ENCODE results near the gene IL2RA.

DNA sequence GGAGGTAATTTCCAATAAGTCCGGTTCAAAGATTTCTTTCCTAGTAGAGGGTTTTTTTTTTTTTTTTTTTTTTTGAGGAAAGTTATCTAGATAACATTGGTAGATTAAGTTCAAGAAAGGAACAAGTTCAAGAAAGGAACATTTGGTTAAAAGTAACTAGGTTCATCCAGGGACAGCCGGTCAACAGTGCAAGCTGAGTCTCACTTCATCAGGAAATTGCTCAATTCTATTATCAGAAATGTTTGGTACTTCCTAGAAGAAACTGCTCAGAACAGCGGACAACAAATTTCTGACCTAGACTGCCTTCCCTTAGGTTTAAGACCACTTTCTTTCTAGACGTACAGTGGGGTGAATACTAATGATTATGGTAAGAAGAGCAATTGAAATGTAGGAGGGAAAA lies 3.7 kb upstream of the IL2RA start:
- TF ChIP-seq, protein P1, sequence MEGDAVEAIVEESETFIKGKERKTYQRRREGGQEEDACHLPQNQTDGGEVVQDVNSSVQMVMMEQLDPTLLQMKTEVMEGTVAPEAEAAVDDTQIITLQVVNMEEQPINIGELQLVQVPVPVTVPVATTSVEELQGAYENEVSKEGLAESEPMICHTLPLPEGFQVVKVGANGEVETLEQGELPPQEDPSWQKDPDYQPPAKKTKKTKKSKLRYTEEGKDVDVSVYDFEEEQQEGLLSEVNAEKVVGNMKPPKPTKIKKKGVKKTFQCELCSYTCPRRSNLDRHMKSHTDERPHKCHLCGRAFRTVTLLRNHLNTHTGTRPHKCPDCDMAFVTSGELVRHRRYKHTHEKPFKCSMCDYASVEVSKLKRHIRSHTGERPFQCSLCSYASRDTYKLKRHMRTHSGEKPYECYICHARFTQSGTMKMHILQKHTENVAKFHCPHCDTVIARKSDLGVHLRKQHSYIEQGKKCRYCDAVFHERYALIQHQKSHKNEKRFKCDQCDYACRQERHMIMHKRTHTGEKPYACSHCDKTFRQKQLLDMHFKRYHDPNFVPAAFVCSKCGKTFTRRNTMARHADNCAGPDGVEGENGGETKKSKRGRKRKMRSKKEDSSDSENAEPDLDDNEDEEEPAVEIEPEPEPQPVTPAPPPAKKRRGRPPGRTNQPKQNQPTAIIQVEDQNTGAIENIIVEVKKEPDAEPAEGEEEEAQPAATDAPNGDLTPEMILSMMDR (conservative IDR thresholded peaks at IDR 0.05; ENCODE audit: low read length): no peak
- no peak for TF ChIP-seq EZH2phosphoT487 (IDR thresholded peaks at IDR 0.05; ENCODE audit: borderline replicate concordance)
